HG03565 (cell line): Measurements from ENCODE around the gene MYL12A.
A peak's percentile ranks its signal among the peaks of the same experiment; 100 is the strongest.

Experiments used
- ATAC-seq: cut with Tn5 transposase; IDR thresholded peaks from one replicate; pipeline ENCODE4 v1.9.1; 2021; ENCODE audit warnings: mild to moderate bottlenecking, moderate library complexity; ENCODE audit not compliant: unreplicated experiment

MYL12A gene

GRCh38 chr18:3281456-3282400 is 34.1 kb downstream of the MYL12A start:
- ATAC-seq, result peak; percentile 34

DNA sequence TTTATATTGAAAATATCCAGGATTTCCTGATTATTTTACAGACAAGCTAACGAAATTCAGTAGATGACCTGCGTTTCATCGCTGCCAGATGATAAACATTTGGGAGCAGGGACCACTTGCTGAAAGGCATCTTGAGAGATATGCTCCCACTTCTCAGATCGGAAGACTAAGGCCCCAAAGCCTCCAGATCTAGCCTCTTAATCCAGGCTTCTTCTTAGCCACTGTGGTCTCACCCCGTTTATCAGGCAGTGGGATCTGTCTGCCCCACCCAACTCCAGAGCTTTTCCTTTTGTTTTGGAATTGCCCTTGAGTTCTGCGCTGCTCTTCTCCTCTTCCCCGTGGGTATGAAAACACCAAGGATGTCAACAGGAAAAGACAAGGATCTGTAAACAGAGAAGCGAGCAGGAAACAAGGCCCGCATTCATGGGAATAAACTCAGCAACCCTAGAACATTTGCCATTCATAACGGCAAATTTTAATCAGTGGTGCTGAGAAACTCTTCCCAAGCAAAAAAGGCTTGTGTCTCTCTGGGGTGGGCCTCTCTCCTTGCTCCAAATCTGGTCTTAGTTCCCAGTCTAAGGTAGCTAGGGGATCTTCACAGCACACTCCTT is 35.8 kb downstream of the MYL12A start:
- no peak for ATAC-seq

GRCh38 chr18:3283908-3284307 is 36.3 kb downstream of the MYL12A start:
- no peak for ATAC-seq

- ATAC-seq, result no peak
These were observed 36.9 kb downstream of the MYL12A start for GRCh38 chr18:3284501-3284900.

GRCh38 chr18:3286159-3286558 is 38.6 kb downstream of the MYL12A start:
- ATAC-seq, result no peak

DNA sequence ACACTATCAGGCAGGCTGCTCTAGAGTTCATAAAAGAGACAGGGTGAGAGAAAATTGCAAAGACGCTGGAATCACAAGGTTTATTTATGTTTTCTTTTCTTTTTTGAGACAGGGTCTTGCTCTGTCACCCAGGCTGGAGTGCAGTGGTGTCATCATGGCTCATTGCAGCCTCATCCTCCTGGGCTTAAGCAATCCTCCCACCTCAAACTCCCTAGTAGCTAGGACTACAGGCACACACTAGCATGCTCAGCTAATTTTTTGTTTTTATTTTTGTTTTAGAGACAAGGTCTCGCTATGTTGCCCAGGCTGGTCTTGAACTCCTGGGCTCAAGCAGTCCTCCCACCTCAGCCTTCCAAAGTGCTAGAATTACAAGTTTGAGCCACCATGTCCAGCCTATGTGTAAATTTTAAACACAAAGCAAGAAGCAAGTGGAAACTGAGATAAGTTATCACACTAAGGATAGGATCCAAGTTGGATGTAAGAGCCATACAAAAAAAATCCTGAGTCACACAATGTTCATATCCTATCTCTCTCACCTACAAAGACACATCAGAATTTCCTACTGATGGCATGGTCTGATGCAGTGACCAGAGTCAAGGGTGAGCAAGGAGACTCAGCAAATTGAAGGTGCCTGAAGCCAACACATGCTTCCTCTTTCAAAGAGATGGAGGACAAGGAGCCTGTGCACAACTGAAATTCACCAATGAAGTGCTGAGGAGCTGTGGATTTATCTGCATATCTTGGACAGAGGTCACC is 45.8 kb downstream of the MYL12A start:
- ATAC-seq, result no peak

GRCh38 chr18:3294435-3295080 is 47.0 kb downstream of the MYL12A start:
- no peak for ATAC-seq

- ATAC-seq, result peak; percentile 99
These were observed 49.7 kb downstream of the MYL12A start for GRCh38 chr18:3297025-3297984.

GRCh38 chr18:3304832-3305231 is 57.2 kb downstream of the MYL12A start:
- no peak for ATAC-seq

GRCh38 chr18:3305354-3305762 is 57.8 kb downstream of the MYL12A start:
- peak; percentile 84 for ATAC-seq
